Stimulated activated CD4-positive, alpha-beta T cell treated with anti-CD3 and anti-CD28 coated beads, Interleukin-4, amount 100 ng/mL, for 48 hours (primary cell): ENCODE measurements around the gene ATP8B1.

ENCODE experiments used
- DNase-seq, 2 donors: peaks; one replicate each; pipeline ENCODE4 v3.0.0-alpha.2; 2020; ENCODE audit warnings: low read depth in 2 of 2

ATP8B1 gene

DNA sequence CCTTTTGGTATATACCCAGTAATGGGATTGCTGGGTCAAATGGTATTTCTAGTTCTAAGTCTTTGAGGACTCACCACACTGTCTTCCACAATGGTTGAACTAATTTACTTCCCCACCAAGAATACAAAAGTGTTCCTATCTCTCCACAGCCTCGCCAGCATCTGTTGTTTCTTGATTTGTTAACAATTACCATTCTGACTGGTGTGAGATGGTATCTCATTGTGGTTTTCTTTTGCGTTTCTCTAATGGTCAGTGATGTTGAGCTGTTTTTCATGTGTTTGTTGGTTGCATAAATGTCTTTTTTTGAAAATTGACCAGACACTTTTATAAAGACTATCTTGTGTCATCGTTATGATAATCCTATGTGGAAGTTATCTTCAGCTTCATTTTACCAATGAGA, 16.0 kb upstream of the ATP8B1 start:
- no peak for DNase-seq

DNA sequence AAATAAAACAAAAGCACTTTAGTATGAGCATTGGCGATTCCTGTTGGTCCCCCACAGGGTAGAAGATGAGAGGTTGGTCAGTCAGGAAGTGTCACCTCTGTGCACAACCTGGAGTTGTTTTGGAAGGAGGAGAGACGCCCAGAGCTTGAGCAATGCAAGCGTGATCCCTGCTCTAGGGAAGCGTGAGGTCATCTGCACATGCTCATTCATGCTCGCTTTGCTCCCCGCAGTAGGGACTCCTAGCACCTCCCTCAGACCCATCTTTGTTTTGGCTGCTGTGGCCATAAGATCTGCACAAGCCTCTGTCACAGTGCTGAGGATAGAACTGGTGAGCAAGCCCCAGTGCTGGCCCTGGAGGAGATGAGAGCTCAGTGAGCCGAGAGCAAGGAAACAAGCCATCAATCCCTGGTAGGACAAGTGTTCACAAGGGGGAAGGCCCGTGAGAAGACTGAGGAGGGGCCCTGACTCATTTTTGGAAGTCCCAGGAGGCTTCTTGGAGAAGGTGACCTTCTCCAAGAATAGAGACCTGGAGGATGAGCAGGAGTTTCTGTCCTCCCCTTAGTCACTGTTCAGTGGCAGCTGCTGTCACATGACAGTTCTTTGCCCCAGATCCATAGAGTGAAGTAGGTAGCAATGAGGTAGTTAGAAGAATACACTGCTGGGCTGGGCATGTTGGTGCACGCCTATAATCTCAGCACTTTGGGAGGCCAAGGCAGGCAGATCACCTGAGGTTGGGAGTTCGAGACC, 13.3 kb upstream of the ATP8B1 start:
- DNase-seq: no peak

DNA sequence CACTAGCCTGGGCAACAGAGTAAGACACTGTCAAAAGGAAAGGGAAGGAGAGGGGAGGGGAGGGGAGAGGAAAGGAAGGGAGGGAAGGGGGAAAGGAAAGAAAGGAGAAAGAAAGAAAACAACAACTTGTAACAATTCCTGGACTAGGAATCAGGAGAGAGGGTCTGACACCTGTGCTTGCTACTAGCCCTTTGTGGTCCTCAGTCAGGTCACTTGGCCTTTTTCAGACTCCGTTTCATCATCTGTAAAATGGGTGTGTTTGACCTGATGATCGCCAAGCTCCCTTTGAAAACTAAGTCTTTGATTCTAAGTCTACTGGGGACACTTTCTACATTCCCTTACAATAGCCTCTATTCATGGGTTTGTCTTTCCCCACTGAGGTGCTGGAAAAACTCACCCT, 11.4 kb upstream of the ATP8B1 start:
- DNase-seq: no peak

DNA sequence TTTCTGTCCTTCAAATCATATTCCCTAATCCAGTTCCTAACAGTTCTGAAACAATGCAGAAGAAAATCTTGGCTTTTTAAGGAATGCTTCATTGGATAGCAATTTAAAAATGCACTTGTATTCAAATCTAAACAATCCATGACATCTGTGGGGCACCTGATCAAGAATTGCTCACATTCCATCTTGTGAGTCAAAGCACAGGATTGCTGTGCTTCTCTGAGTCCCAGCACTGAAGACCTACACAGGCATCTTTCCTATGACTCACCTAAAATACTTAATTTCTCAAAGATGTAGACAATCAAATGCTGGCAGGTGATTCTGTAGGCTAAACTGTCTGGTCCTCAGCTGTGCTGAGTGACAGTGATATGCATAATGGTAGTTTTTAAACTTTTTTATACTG, 10.1 kb upstream of the ATP8B1 start:
- DNase-seq: no peak

DNA sequence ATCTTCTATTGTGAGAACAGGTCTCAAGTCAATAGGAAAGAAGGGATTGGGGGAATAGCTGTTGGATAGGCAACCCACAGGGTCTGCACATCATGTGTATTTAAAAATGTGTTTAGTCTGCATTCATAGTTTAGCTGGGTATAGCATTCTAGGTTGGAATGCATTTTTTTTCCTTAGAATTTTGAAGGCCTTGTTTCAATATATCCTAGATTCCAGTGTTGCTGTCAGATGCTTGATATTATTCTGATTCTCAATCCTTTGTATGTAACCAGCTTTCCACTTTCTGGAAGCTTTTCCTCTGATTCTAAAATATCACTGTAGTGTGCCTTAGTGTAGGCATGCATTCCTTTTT, 9.0 kb upstream of the ATP8B1 start:
- no peak for DNase-seq

DNA sequence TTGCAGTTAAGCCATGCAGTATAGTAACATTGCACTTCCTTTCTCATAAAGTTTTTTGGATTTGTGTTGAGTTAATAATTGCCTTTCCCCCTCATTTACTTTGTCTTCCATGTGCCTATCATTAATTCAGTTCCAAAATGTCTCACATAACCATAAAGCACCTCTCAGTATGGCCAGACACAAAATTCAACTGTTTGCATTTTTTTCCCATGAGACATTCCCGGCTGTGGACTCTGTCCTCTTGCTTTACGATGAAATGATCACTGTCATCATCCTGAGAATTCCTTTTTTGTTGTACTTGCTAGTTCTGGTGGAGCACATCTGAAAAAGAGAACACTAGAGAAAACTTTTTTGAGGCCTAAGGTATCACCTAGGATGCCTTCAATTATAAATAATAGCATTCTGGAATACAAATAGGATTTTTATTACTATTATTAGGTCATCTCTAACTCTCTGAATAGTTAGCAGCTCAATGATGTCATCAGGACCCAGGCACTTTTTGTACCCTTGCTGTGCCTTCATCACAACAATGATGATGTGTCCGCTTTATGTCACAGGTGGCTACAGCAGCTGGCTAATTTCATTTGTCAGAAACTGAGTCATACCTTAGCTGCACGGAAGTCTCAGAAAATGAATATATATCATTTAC, 8.5 kb upstream of the ATP8B1 start:
- DNase-seq: no peak

DNA sequence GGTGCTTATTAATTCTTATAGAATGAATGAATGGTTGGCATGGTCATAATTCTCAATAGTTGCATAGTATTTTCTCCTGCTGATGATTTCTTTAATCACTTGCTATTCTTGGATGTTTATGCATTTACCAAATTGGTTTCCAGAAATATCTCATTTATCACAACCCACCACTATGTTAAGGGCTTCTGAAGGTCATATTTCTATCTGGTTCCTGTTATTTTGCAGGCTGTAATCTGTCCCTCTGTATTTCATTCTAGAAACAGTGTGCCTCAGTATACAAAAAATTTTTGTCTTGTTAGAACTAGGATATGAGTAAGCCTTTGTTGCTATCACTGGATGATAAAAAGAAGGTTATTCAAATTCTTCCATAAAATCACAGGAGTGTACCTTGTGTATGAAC, 6.1 kb upstream of the ATP8B1 start:
- DNase-seq: no peak

DNA sequence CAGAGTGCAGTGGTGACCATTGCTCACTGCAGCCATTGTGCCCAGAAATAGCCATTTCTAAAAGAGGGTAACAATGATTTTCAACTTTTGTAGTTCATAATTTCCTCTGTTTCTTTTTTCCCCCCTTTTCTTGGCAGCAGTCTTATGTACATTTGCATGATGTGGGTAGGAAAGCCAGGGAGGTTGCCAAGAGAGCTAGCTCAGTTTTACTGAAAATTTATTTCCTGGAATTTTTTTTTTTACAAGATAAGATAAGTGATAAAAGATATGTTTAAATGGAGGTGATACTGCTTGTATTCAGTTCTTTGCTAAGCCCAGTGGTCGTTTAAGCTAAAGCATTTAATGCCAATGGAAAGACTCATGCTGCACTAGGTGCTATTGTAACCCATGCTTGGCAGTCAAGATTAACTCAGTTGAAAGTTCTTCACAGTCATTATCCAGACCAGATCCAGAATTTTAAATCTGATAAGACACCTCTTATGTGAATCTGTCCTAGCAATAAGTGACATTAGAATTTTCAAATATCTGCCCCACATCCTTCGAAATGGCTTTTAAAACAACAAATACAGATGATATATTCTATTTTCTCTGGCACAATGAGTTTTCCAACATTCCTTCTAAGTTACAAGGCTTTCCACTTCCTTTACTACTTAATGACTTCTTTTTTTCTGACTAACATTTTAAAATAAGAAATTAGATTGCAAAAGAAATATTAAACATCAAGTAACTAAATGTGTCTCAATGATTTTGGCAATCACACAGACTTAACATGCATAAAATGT, 4.4 kb upstream of the ATP8B1 start:
- DNase-seq: no peak

DNA sequence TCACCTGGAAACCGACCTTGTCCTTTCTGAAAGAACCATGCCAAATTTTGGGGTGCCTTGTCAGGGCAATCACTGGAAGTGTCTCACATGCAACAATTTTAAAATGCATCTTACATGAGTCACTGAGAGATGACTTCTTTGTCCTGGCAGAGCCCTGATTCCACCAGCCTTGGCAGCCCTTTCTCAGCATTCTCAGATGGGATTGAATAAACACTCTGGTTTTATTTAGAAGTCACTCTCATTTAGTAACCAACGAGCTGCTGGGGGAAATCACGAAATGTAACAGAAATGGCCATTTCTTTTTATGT, 3.8 kb upstream of the ATP8B1 start:
- no peak for DNase-seq

DNA sequence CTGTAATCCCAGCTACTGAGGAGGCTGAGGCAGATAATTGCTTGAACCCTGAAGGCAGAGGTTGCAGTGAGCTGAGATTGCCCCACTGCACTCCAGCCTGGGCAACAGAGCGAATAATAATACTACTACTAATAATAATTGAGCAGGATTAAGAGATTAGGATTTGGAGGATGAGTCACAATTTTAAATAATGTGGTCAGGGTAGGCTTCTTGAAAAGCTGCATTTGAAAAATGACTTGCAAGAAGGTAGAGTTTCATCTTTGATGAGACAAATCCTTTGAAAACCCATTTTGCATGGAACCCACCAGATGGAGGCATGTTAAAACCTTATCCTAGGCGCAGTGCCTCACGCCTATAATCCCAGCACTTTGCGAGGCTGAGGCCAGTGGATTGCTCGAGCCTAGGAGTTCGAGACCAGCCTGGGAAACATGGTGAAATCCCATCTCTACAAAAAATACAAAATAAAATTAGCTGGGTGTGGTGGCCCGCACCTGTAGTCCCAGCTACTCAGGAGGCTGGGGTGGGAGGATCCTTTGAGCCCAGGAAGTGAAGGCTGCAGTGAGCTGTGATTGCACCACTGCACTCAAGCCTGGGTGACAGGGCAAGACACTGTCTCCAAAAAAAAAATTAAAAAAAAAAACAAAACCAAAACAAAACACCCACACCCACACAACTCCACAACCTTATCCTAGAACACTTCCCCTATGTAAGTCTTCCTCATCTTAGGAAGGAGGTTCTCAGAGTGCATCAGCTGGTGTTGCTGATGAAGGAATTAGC, 3.3 kb upstream of the ATP8B1 start:
- DNase-seq: no peak

DNA sequence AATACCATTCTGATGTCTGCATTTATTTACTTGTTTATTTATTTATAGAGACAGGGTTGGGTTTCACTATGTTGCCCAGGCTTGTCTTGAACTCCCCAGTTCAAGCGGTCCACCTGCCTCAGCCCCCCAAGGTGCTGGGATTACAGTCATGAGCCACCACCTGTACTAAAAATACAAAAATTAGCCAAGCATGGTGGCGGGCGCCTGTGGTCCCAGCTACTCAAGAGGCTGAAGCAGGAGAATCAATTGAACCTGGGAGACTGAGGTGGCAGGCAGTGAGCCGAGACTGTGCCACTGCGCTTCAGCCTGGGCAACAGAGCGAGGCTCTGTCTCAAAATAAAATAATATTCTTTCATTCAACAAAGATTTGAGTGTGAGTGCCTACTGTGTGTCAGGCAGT, 2.0 kb upstream of the ATP8B1 start:
- no peak for DNase-seq

DNA sequence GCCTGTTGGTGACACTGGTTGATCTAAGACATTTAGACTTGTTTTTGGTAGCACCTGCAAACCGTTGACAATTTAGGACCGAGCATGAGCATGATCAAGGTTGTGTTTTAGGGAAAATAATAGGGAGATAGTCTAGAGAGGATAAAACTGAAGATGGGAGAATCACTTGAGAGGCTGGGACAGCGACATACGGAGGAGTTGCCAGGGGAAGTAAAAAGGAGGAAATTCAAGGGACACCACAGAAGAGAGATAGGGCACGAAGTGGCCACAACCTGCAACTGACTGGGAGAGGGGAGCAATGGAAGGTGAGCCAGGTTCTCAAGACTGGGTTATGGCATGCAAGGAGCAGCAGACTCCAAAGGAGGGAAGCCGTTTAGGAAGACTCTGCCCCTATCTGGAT, 1.4 kb upstream of the ATP8B1 start:
- no peak for DNase-seq

DNA sequence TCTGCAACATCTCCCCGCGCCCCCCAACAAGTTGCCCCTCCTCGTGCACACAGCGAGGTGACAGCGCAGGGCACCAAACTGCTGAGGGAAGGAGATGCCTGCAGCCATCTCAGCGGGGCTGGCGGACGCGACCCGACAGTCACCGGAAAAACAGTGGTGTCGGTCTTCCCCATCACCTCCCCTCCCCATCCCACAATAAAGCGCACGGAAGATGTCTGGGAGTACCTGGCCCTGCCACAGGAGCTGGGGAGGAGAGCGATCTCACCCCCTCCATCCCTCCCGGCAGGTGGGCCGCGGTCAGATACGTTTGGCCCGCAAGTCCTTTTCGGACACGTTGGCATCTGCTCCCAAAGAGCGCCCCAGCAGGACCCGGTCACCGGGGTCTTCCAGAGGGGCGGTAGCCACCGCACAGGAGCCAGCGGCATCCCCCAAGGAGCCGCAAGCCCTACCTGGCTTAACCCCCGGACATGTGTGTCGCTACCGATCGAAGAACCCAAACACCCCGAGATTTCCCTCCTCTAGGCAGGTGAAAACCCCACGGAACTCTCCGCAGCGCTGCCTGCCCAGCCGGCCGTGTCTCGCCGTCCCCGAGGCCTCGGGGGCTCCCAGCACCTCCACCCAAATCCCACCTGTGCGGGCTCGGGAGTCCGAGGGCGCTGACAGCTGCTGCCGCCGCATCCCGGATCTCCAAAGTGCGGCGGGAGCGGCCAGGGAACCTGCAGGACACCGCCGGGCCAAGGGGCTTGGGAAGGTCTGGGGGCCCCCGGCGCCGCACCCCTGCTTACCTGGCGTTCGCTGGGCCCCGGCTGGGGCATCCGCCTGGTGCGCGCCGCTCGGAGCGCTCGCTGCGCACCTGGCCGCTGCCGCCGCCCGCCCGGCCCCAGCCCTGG, 657 bp downstream of the ATP8B1 start:
- no peak for DNase-seq

DNA sequence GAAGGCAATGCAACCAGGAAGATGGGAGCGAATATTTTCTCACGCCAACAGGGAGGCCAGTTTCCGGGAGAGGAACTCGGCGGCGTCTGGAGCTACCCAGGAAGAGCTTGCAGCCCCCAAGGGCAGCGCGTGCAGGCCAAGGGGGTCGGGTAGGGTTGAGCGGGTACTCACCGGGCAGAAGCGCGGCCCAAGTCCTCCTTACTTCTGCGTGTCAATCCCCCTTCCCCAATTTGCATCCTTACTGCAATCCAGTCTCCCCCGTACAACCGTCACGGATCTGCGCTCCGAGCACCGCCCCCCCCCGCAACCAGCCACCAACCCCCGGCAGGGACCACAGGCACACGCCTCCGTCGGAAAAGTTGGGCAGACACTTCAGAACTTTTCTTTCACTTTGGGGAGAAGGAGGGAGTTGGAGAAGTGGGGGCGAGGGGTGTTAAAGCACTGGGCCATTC, 1.3 kb downstream of the ATP8B1 start:
- DNase-seq: no peak

DNA sequence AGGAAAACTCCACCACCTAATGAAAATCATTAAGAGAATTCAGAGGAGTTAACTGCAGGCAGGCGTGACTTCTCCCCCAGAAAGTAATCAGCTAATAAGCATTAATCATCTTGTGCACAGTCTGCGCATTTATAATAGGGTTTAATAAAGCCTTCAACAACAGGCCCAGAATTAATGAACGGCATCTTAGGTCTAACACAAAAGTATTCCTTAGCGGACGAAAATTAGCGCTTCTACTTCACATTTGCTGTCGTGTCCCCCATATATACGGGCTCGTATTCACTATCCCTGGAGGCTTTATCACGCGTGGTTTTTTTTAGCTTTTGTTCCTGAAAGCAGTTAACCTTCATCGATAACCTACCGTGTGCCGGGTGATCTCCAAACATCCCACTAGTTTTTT, 1.8 kb downstream of the ATP8B1 start:
- no peak for DNase-seq

DNA sequence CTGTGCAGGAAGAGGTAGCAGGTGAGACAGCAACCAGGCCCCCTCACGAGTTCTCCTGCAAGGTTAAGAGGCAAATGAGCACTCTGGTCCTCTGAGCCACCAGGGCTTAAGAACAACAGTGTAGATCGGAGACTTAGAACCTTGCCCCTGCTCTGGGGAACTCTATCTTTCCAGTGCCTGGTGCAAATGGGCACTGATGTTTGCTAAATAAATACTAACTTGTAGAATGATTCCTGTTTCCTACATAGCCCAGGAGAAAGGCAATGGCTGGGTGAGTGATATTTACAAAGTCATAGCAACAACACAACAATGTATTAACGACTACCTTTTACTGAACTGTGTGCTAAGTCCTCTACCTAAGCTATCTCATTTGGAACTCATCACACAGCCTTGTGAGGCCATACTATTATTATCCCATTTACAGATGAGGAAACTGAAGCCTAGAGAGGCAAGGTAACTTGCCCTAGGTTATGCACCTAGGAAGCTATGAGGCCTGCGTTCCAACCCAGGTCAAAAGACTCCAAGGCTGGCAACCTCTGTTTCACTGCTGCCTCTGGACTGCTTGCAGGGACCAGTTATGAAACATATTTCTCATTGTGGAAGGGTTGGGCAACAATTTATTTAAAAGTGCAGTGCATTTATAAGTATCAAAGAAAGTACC, 4.3 kb downstream of the ATP8B1 start:
- no peak for DNase-seq

DNA sequence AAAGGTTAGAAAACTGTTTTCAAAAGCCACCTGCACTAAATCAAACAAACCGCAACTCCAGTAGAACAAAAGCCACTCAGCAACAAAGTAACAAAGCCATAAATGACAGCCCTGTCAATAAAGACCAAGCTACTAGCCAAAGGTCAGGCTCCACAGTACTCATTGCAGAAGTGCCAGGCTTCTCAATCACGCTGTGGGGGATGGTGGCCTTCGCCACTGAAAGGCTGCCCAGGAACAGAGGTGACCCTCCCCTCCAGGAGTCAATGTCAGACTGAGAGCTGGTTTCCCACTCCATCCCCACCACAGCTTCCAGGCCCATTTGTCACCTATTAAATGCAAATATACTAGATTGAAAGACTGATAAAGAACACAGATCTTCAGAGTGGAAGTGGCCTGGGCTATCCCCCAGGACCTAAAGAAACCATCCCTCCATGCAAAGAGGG, 5.9 kb downstream of the ATP8B1 start:
- no peak for DNase-seq

DNA sequence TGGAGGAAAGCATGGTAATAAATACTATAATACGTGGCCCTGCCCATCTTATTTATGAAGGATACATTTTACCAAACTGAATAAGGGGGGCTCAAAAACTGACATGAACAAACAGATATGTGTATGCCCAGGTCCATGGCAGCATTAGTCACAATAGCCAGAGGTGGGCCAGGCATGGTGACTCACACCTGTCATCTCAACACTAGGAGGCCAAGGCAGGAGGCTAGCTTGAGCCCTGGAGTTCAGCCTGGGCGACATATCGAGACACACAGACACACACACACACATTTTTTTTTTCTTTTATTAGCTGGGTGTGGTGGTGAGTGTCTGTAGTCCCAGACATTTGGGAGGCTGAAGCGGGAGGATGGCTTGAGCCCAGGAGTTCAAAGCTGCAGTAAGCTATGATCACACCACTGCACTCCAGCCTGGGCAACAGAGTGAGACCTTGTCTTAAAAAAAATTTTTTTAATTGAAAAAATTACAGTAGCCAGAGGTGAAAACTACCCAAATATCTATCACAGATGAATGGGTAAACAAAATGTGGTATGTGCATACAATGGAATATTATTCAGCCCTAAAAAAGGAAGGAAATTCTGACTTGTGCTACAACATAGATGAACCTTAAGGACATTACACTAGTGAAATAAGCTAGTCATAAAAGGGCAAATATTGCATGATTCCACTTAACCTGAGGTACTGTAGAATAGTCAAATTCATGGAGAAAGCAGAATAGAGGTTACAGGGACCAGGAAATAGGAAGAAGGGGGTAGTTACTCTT, 8.0 kb downstream of the ATP8B1 start:
- DNase-seq: no peak

DNA sequence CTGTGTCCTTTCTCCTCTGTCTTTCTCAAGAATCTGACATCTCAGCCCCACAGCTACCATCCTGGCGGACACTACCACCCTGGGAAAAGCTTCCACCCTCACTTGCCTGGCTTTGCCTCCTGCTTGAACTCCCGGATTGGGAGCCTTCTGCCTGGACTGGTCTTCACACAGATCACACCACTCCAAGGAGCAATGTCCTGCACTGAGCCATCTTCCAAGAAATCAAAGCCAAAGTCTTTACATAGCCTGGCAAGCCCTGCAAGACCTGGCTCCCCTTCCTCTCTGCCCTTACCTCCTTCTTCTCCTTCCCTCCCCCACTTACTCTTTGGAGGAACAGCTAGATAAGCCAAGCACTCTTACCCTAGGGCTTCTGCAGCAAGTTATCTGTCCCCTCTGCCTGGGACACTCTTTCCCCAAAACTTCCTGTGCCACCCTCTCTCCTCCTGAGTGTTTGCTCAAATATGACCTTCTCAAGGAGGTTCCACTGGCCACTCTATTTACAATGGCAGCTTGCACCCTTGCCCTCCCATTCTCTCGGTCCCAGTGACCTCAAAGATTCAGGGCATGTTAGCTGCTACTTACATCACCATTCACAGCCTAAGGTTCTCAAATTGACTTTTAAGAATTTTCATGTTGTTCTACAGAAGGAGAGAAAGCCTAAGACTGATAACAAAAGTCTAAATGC, 9.7 kb downstream of the ATP8B1 start:
- DNase-seq: no peak
